PC-3 (cell line): ENCODE results near the gene SLC38A2.
"Not testable (repeated sequence)": the region's sequence is repeated elsewhere in the genome, so short reads cannot be mapped to it uniquely, and the experiment has no call there.

Experiments
- EZH2 ChIP-seq: fragments of 300-600 bp; sonication (generic); IDR thresholded peaks from one replicate; pipeline ENCODE4 v1.6.1; 2017; ENCODE audit warnings: antibody characterized with exemption, mild to moderate bottlenecking, low read length; ENCODE audit not compliant: unreplicated experiment
- EZH2phosphoT487 ChIP-seq: fragments of 300-600 bp; sonication (generic); IDR thresholded peaks from 2 replicates; pipeline ENCODE4 v1.6.1; 2018; ENCODE audit warnings: mild to moderate bottlenecking, antibody characterized with exemption, low read length, borderline replicate concordance
- TF ChIP-seq, protein P1 (sequence below): fragments of 300-600 bp; sonication (generic); conservative IDR thresholded peaks from 2 replicates; pipeline ENCODE4 v1.5.1; 2017; ENCODE audit warnings: antibody characterized with exemption, low read depth, mild to moderate bottlenecking, low read length

DNA sequence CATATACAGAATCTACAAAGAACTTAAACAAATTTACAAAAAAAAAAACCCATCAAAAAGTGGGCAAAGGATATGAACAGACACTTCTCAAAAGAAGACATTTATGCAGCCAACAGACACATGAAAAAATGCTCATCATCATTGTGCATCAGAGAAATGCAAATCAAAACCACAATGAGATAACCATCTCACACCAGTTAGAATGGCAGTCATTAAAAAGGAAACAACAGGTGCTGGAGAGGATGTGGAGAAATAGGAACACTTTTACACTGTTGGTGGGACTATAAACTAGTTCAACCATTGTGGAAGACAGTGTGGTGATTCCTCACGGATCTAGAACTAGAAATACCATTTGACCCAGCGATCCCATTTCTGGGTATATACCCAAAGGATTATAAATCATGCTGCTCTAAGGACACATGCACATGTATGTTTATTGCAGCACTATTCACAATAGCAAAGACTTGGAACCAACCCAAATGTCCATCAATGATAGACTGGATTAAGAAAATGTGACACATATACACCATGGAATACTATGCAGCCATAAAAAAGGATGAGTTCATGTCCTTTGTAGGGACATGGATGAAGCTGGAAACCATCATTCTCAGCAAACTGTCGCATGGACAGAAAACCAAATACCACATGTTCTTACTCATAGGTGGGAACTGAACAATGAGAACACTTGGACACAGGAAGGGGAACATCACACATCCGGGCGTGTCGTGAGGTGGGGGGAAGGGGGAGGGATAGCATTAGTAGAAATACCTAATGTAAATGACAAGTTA is 27.1 kb upstream of the SLC38A2 start:
- not testable (repeated sequence) for TF ChIP-seq EZH2, EZH2phosphoT487
- TF ChIP-seq, protein P1, sequence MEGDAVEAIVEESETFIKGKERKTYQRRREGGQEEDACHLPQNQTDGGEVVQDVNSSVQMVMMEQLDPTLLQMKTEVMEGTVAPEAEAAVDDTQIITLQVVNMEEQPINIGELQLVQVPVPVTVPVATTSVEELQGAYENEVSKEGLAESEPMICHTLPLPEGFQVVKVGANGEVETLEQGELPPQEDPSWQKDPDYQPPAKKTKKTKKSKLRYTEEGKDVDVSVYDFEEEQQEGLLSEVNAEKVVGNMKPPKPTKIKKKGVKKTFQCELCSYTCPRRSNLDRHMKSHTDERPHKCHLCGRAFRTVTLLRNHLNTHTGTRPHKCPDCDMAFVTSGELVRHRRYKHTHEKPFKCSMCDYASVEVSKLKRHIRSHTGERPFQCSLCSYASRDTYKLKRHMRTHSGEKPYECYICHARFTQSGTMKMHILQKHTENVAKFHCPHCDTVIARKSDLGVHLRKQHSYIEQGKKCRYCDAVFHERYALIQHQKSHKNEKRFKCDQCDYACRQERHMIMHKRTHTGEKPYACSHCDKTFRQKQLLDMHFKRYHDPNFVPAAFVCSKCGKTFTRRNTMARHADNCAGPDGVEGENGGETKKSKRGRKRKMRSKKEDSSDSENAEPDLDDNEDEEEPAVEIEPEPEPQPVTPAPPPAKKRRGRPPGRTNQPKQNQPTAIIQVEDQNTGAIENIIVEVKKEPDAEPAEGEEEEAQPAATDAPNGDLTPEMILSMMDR: not testable (repeated sequence)
